IPS DF 4.7 (cell line): ENCODE data around the gene DUSP8.
"Not testable (repeated sequence)": the region's sequence is repeated elsewhere in the genome, so short reads cannot be mapped to it uniquely, and the experiment has no call there.

Experiments used
- DNase-seq: peaks from one replicate; pipeline ENCODE4 v3.0.0-alpha.2; 2013; ENCODE audit warnings: low spot score; ENCODE audit errors: extremely low read depth

Gene DUSP8, protein sequence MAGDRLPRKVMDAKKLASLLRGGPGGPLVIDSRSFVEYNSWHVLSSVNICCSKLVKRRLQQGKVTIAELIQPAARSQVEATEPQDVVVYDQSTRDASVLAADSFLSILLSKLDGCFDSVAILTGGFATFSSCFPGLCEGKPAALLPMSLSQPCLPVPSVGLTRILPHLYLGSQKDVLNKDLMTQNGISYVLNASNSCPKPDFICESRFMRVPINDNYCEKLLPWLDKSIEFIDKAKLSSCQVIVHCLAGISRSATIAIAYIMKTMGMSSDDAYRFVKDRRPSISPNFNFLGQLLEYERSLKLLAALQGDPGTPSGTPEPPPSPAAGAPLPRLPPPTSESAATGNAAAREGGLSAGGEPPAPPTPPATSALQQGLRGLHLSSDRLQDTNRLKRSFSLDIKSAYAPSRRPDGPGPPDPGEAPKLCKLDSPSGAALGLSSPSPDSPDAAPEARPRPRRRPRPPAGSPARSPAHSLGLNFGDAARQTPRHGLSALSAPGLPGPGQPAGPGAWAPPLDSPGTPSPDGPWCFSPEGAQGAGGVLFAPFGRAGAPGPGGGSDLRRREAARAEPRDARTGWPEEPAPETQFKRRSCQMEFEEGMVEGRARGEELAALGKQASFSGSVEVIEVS

DNA sequence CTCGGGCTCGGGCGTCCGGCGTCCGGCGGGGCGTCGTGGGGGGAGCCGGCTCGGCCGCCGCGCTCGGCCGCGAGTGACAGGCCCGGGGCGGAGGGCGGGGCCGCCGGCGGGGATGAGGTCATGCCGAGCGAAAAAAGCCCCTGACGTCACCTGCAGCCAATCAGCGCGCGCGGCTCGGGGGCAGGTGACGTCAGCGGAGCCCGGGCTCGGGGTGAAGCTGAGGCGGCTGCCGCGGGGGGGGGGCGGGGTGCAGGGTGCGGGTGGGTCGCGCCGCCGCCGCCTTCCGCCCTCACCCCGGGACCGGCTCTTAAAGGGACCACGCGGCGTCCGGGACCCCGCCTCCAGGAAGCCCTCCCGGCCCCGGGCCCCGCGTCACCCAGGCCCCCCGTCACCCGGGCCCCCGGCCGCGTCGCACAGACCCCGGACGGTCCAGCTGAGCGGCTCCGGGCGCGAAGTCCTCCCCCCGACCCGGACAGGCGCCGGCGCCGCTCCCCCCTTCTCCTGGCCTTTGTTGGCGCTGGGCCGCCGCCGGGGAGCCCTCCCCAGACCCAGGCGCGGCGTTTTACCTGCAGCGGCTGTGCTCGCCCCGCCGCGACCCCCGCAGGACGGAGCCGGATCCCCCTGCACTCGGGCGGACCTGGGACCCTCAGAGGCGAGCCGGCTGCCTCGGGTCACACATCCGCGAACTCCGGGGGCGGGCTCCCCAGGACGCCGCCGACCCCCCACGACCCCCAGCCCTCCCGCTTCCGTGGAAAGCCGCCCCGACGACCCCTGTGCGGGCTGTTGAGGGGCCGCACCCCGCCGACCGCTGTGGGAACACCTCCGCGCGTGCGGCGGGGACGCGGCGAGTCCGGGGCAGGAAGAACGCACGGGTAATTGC is at the start of gene DUSP8:
TSS of gene DUSP8 (minus strand) at position 75 of the 880 bp plus-strand sequence. CDS start 6,445 bp downstream, outside the sequence.
- no peak for DNase-seq

DNA sequence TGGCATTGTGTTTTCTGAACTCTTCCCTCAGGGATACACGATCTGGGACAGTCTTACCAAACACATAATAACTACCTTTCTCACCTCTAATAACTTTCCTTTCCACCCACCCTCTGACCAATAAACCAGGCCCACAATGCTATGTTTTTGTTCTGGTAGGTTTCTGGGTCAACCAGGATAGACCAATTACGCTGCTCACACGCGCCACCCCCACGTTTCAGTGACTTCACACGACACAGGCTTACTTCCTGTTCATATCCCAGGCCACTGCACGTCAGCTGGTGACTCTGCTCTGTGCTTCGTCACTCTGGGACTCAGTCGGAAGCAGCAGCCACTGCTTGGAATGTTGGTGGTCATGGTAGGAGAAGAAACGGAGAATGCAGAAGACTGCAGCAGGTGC is 47.4 kb upstream of the DUSP8 start:
- no peak for DNase-seq

DNA sequence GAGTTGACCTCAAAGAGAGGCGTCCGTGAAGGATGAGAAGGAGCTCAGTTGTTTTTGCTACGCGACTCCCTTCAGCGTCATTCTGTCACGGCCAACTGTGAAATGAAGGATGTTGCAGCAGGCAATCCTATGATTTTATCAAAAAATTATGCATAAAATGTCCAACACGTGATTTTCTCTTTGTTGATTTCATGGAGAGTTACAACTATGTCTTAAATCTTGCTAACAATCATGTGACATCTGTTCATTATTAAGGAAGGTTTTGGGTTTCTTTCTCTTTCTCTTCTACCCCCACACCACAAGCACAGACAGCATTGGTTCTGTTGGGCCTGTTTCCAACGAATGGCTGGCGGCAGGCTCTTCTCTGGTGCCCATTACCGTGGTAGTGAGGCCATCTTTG is 46.2 kb upstream of the DUSP8 start:
- DNase-seq: no peak

DNA sequence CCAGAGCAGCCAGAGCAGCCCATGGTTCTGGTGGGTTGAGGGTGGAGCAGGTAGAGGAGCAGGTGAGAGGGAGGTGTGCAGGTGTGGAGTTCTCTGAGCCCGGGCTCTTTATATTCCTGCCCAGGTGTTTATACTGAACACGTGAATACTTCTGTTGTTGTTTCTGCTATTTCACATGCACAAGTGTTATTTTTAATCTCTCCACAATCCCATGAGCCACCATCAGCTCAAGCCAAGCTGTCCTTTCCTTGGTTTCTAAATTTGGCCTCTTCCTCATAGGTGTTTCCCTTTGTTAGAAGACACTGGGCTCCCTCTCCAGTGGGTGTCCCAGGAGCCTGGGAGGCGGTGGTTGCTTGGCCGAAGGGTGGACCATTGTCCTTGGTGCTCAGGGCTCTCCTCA is 36.3 kb upstream of the DUSP8 start, which contains the start of gene KRTAP5-3:
TSS of gene KRTAP5-3 (minus strand) at position 101 of the 400 bp plus-strand sequence. CDS start at position 23, 78 bp downstream.
- DNase-seq: no peak

DNA sequence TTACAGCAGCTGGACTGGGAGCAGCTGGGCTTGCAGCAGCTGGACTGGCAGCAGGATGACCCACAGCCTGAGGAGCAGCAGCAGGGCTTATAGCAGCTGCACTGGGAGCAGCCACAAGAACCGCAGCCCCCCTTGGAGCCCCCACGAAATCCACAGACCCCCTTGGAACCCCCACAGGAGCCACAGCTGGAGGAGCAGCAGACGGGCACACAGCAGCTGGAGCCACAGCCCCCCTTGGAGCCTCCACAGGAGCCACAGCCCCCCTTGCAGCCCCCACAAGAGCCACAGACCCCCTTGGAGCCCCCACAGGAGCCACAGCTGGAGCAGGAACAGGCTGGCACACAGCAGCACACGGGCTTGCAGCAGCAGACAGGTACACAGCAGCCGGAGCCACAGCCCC is 35.8 kb upstream of the DUSP8 start:
- not testable (repeated sequence) for DNase-seq

DNA sequence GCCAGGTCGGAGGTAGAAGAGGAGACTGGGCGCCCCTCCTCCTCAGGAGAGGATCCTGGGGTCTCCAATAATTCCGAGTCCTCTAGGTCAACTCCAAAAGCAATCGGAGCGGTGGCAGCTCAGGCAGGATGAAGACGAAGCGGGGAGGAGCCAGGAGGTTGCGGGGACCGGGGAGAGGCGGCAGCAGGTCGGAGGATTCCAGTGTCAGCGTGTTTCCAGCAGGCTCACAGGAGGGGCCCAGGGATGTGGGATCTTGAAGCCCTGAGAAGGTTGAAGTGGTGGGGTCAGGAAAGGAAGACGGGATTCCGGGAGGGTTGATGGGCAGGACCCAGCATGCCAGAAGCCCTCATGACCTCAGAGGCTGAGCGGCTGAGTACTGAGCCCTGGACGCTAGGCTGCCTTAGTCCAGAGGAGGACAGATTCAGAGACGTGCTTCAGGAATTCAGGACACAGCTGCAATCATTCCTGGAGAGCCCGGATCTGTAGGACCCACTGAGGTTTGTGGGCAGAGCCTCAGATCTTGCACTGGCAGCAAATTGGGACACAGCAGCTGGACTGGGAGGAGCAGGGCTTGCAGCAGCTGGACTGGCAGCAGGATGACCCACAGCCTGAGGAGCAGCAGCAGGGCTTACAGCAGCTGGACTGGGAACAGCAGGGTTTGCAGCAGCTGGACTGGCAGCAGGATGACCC is 35.2 kb upstream of the DUSP8 start:
- DNase-seq: not testable (repeated sequence)

DNA sequence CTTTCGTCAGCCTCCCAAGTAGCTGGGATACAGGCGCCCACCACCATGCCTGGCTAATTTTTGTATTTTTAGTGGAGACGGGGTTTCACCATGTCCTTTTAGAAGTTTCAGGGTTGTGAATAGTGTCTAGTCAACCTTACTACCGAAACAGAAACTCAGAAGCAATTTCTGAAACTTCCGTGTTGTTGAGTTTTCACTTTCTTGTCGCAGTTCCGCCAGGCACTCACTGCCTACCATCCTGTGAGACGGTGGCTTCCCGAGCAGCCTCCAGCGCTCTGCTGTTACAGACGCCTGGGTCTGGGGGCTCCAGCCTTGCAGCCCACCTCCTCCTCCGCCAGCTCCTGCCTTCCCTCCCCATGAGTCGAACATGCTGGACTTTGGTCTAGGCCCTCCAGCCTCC is 33.9 kb upstream of the DUSP8 start:
- not testable (repeated sequence) for DNase-seq

DNA sequence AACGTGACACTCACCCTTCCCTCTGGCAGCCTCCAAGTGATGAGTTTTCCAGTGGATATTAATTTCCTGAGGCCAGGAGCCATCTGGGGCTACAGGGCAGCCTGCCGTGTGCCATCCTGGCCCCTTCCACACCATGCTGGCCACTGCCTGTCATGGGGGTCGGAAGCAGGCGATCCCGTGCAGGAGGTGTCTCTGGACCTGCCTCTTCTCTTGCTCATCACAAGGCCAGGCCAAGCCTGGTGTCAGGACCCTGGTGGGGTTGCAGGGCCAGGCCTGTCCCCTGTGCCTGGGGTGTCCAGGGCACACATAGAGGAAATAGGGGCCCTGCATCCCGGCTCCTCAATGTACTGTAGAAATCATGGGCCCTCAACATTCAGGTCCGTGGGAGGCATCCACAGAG is 32.6 kb upstream of the DUSP8 start:
- DNase-seq: no peak

DNA sequence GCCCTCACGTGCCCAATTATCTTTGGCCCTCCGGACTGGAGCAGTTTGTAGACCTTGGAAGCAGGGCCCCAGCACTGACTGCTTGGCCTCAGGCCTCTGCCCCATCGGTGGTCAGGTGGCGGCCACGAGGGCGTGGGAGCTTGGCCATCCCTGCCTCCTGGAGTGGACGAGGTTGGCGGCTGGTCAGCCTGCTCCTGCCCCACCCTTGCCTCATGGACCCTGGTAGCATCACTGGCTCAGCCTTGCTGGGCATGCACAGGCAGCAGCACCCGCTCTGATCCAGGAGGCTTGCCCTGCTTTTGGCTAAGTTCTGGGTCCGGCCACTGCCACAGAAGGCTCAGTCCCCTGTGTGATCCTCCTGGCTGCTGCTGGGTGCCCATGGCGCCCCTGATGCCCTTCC is 32.1 kb upstream of the DUSP8 start:
- no peak for DNase-seq

DNA sequence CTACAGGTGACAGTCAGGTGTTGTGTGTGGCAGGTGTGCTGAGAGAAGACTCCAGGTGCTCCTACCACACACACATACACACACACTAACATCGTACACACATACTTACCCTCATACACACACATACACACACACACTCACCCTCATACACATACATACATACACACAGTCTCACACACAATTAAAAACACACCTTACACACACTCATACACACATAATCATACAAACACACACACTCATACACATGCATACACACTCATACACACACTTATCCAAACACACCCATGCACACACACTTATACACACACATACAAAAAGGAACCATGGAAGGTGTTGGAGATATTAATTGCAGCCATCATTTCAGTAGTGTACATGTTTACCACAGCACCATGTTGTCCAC is 31.6 kb upstream of the DUSP8 start:
- no peak for DNase-seq

DNA sequence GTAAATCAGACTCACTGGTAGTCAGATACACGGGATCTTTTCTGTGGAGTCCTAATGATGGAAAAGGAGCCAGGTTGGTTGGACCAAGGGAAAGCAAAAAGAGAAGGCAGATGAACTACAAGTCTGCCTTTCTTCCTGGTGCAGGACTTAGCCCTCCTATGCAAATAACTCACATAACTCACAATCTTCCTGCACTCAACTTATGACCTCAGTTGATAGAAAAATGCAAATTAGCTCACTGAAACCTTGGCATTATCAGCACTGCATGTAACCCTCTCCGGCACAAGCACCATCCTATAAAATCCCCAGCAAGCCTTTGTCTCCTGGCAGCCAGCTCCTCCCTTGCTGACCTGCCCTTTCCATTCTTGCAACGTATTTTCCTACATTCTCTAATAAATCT is 29.6 kb upstream of the DUSP8 start:
- DNase-seq: not testable (repeated sequence)

DNA sequence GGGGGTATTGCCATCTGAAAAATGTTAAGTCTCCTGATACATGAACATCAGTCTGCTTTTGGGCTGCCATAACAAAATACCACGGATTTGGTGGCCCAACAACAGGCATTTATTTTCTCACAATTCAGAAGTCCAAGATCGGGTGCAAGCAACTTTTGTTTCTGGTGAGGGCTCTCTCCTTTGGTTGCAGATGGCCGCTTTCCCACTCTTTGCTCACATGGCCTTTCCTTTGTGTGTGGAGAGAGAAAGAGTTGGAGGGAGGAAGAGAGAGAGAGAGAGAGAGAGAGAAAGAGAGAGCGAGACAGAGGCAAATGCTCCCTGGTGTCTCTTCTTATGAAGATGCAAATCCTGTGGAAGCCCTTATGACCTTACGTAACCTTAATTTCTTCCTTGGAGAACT is 28.6 kb upstream of the DUSP8 start:
- DNase-seq: no peak

DNA sequence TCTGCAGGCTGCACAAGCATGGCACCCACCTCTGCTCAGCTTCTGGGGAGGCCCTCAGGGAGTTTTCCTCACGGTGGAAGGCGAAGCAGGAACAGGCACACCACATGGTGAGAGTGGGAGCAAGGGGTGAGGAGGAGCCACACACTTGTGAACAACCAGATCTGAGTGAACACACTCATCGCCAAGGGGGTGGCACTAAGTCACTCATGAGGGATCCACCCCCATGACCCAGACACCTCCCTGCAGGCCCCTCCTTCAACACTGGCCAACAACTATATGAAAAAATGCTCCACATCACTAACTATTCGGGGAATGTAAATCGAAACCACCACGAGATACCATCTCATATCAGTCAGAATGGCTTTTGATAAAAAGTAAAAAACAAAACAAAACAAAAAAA is 26.7 kb upstream of the DUSP8 start:
- no peak for DNase-seq

DNA sequence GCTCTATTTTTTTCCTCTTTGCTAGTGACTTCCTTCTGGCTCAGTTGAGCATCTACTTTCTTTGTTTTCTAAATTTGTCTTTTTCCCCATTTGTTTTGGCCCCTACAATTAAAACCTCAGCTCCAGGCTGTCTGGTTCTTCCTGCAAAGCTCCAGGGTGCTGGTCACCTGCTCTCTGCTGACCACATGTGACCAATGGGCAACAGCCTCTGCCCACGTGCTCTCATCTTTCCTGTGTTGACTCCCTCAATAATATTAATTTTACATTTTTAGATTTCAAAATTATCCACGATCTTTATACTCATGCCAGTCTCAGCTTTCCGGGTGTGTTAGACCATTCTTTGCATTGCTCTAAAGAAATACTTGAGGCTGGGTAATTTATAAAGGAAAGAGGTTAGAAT is 26.3 kb upstream of the DUSP8 start:
- DNase-seq: not testable (repeated sequence)

DNA sequence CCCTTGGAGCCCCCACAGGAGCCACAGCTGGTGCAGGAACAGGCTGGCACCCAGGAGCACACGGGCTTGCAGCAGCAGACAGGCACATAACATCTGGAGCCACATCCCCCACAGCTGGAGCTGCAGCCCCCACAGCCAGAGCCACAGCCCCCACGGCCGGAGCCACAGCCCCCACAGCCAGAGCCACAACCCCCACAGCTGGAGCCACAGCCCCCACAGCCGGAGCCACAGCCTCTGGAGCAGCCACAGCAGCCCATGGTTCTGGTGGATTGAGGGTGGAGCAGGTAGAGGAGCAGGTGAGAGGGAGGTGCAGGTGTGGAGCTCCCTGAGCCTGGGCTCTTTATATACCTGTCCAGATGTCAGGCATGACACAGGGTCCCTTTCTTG is 25.9 kb upstream of the DUSP8 start, which contains the start of gene KRTAP5-2:
TSS of gene KRTAP5-2 (minus strand) at position 301 of the 387 bp plus-strand sequence. CDS start at position 257, 44 bp downstream.
- DNase-seq: no peak

DNA sequence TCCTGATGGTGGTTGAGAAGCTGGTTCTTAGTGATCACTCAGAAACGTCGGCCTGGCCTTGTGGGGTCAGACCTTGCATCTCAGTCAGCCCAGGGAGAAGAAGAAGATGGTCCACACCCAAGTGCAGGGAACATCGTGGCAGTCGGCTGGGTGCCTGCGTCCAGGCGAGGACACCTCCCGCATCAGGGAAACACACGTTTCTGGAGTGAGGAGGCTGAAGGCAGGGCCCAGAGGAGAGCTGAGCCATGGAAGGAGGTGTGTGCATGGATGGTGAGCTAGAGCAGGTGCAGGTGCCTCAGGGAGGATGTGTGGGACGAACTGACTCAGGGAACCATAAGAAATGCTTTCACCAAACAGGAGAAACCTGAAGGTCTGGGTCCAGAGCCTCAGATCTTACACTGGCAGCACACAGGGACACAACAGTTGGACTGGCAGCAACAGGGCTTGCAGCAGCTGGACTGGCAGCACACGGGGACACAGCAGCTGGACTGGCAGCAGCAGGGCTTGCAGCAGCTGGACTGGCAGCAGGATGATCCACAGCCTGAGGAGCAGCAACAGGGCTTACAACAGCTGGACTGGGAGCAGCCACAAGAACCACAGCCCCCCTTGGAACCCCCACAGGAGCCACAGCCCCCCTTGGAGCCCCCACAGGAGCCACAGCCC is 25.4 kb upstream of the DUSP8 start:
- no peak for DNase-seq

DNA sequence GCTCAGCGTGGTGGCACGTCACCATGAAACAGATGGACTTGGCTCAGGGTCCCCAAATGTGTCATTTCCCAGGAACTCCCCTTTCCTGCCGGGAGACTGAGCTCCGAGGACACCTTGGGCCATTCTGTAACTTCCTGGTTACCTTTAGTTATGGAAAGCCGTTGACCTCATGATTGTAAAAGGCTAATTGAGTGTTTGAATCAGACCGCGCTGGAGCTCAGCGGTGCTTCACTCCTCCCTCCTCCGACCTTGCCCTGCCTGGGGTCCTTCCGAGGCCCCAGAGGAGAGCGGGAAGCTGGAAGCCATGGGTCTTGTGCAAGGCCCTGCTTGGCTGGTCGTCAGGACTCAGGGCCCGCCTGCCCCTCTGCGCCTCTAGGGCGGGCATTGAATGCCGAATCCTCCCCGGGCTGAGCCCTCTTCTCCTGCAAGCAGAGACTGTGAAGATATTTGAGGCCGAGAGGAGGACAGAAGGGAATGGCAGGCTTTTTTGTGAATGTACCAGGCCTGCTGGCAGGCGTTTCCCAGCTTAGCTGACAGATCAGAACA is 24.6 kb upstream of the DUSP8 start:
- DNase-seq: not testable (repeated sequence)

DNA sequence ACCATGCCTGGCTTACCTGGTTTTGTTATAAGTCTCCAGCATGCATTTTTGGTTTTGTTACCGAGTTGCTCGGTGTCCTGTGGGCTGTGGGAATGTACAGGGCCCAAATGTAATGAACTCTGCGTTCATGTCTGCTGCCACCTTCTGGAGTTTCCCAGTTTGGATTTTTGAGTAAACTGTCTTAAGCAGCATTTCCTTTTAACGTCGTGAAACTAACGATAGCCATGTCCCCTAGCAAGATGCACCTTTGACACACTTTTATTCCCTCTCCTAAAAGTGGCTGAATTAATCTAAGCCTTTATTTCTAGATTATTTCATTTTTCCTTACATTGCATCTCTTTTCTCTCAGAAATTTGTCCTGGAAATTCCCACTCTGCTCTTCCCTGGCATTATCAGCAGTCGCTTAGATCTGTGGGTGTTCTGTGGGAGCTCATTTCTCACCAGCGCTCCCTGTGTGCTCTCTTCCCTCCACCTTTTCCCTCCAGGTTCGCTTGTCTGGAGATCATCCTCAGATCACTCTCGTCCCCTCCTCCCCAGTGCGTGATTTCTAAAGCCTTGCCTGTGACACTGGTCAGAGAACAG is 24.0 kb upstream of the DUSP8 start:
- DNase-seq: not testable (repeated sequence)

DNA sequence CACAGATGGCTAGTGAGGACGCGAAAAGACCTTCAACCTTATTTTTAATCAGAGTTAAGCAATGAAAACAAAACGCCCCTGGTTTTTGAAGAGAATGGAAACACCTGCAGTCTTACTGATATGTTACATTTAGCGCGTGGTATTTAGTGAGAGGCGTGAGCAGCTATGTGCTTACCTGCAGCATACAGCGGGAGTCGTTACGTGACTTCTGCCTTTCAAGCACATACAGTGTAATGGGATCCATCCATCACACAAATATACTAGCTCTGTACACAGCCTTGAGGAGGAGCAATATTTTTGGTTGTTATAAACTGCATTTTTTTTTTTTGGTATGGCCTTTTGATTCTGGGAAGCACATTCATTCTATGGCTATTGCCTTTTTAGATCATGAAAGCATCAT is 20.6 kb upstream of the DUSP8 start:
- DNase-seq: no peak

DNA sequence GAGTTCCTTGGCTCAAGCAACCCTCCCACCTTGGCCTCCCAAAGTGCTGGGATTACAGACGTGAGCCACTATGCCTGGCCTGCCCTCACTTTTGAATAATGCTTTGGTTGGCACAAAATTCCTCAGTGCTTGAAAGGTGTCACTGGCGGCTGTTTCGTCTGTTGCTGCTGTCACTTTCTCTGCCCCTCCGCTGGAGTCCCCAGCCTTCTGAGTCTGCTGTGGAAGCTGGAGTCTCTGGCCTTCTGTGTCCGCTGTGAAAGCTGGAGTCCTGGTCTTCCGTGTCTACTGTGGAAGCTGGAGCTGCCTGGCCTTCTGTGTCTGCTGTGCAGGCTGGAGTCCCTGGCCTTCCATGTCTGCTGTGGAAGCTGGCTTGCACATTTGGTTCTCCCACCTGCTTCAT is 17.9 kb upstream of the DUSP8 start:
- no peak for DNase-seq
